ENCODE measurements around the gene HOXB7.

Gene HOXB7

DNA sequence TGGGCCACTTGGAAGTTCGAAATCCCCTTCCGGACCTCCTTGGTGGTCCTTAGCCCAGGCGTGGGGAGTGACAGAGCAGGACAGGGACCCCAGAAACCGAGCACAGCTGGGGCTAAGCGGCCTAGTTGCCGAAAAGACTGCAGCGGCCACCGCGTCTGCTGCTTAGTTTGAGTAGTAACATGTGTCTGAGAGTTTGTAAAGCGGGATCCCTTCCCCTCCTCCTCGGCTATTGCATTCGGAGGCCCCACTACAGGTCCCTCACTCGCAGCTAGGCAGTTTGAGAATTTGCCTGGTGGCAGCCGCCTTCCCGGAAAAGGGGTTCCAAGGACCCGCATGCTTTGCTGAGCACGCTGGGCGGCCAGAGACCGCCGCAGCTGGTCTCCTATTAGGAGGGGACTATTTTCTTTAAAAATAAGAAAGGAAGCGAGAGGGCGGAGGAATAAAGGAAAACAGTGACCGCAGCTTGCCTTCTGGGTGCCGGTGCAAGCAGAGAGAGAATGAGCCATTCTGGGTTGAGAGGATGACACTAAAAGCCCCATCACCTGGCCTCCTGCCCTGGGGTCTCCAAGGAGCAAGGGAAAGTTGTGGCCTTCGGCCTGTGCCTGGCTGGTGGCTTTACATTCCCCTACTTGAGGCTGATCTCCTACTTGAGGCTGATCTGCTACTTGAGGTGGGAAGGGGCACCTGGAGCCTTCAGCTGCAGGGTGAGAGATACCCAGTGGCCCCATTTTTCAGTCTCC lies 16.1 kb downstream of the HOXB7 start:
- in situ Hi-C loops (cut with HindIII; ENCODE audit: low sequenced_read_pairs): no loop called here
- H3K4me3 ChIP-seq (ENCODE audit: low read depth, low read length): peak overlapping the region; percentile 57
- peak; percentile 55 for DNase-seq (ENCODE audit: low read depth, low spot score)
- no peak for TF ChIP-seq CTCF (IDR thresholded peaks at IDR 0.05; ENCODE audit: low read depth, low read length)

- in situ Hi-C loops (cut with HindIII; ENCODE audit: low sequenced_read_pairs): no loop called here
- DNase-seq (ENCODE audit: low read depth, low spot score): peak; percentile 97
Observed at GRCh38 chr17:48593840-48594537, 16.8 kb downstream of the HOXB7 start.

DNA sequence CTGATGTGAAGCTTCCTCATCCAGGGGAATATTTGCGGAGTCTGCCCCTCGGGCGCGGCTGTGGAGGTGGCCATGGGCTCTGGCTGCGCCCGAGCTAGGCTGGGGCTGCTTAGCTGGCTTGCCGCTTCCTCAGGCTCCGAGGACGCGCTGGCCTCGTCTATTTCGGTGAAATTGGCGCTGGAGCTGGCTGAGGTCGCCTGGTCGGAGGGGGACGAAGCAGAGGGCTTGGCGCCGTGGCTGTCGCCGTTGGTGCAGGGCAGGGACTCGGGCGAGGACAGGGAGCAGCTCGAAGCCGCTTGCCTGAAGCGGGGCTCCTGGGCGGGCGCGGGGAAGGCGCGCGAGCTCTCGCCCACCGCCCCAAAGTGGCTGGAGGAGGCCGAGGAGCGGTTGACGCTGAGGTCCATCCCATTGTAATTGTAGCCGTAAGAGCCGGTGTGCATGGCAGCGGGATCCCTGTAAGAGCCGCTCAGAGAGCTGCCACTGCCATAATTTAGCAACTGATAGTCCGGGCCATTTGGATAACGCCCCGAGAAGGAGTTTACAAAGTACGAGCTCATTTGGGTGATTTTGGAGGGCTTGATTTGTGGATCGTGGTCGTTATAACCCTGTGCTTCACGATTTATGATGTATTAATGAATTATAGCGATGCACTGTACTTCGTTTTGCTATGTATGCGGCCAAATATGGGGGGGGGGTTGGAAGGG lies 17.5 kb downstream of the HOXB7 start, which contains the start of gene HOXB5:
TSS of gene HOXB5 (minus strand) at position 654 of the 704 bp plus-strand sequence. CDS start at position 557, 97 bp downstream.
- no peak for DNase-seq (ENCODE audit: low read depth, low spot score)
- no peak for TF ChIP-seq CTCF (IDR thresholded peaks at IDR 0.05; ENCODE audit: low read depth, low read length)
- peak within 1 kb of the TSS; percentile 77 for H3K4me3 ChIP-seq (ENCODE audit: low read depth, low read length)
- in situ Hi-C loops (cut with HindIII; ENCODE audit: low sequenced_read_pairs): no loop called here

More at GRCh38 chr17:48593840-48594537, 16.8 kb downstream of the HOXB7 start:
- peak overlapping the region; percentile 57 for H3K4me3 ChIP-seq (ENCODE audit: low read depth, low read length)
- TF ChIP-seq CTCF (IDR thresholded peaks at IDR 0.05; ENCODE audit: low read depth, low read length): peak; percentile 83

DNA sequence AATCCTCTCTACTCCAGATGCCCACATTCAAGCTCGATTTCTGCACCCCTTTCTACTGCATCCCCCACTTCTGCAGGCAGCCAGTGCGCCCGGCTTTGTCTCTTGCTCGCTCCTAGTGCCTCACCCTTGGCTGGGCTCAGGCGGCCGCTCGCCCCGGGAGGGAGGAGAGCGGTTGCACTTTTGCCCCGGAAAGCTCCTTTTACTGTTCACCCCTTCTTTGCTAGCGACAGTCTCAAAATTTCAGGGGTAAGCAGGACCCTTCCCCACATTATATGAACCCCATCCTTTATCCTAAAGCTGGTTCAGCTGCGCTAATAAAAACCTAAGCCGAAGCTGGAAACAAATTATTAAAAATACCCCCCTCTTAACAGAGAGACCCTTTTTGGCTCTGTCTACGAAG lies 18.2 kb downstream of the HOXB7 start:
- in situ Hi-C loops (cut with HindIII; ENCODE audit: low sequenced_read_pairs): no loop called here
- peak overlapping the region; percentile 77 for H3K4me3 ChIP-seq (ENCODE audit: low read depth, low read length)
- TF ChIP-seq CTCF (IDR thresholded peaks at IDR 0.05; ENCODE audit: low read depth, low read length): no peak
- no peak for DNase-seq (ENCODE audit: low read depth, low spot score)

GRCh38 chr17:48592057-48592514 lies 18.7 kb downstream of the HOXB7 start:
- TF ChIP-seq CTCF (IDR thresholded peaks at IDR 0.05; ENCODE audit: low read depth, low read length): no peak
- H3K4me3 ChIP-seq (ENCODE audit: low read depth, low read length): peak overlapping the region; percentile 77
- in situ Hi-C loops (cut with HindIII; ENCODE audit: low sequenced_read_pairs): no loop called here
- no peak for DNase-seq (ENCODE audit: low read depth, low spot score)

- DNase-seq (ENCODE audit: low read depth, low spot score): no peak
- H3K4me3 ChIP-seq (ENCODE audit: low read depth, low read length): peak overlapping the region; percentile 77
- TF ChIP-seq CTCF (IDR thresholded peaks at IDR 0.05; ENCODE audit: low read depth, low read length): no peak
- in situ Hi-C loops (cut with HindIII; ENCODE audit: low sequenced_read_pairs): no loop called here
Observed at GRCh38 chr17:48591255-48592056, 19.4 kb downstream of the HOXB7 start.
